SK-N-MC (cell line): ENCODE measurements around the gene GMDS.

Experiments
- DNase-seq: peaks from one replicate; pipeline ENCODE4 v3.0.0-alpha.2; 2011; ENCODE audit warnings: low read depth, low spot score
- H3K27ac ChIP-seq: fragments of 200-600 bp; sonication (generic); 2 replicates; pipeline ENCODE4 v1.5.1; 2016; ENCODE audit warnings: mixed run types
- H3K36me3 ChIP-seq: fragments of 200-600 bp; sonication (generic); 2 replicates; pipeline ENCODE4 v1.6.1; 2017; ENCODE audit warnings: antibody characterized with exemption, low read length, mixed read lengths; ENCODE audit not compliant: insufficient read depth
- H3K4me3 ChIP-seq: fragments of 200-600 bp; sonication (generic); 2 replicates; pipeline ENCODE4 v1.5.1; 2016
- H3K9ac ChIP-seq: fragments of 200-600 bp; sonication (generic); 2 replicates; pipeline ENCODE4 v1.8.0; 2017; ENCODE audit warnings: mixed run types, mixed read lengths; ENCODE audit not compliant: insufficient read length
- H3K9me3 ChIP-seq: fragments of 200-600 bp; sonication (generic); 2 replicates; pipeline ENCODE4 v1.6.1; 2017; ENCODE audit warnings: low read depth, mild to moderate bottlenecking, antibody characterized with exemption, low read length, moderate library complexity, mixed read lengths
- EZH2 ChIP-seq: fragments of 200-600 bp; sonication (generic); IDR thresholded peaks from one replicate; pipeline ENCODE4 v1.6.1; 2017; ENCODE audit warnings: antibody characterized with exemption
- FOXP2 ChIP-seq: optimal IDR thresholded peaks from 2 replicates; pipeline ENCODE3; 2011; ENCODE audit warnings: mild to moderate bottlenecking, moderate library complexity; ENCODE audit not compliant: insufficient read depth; ENCODE audit errors: extremely low read length, control extremely low read depth
- POLR2AphosphoS5 ChIP-seq: IDR thresholded peaks from 2 replicates; pipeline ENCODE4 v1.6.1; 2012; ENCODE audit warnings: mild to moderate bottlenecking, low read depth, low read length, borderline replicate concordance

GMDS gene

DNA sequence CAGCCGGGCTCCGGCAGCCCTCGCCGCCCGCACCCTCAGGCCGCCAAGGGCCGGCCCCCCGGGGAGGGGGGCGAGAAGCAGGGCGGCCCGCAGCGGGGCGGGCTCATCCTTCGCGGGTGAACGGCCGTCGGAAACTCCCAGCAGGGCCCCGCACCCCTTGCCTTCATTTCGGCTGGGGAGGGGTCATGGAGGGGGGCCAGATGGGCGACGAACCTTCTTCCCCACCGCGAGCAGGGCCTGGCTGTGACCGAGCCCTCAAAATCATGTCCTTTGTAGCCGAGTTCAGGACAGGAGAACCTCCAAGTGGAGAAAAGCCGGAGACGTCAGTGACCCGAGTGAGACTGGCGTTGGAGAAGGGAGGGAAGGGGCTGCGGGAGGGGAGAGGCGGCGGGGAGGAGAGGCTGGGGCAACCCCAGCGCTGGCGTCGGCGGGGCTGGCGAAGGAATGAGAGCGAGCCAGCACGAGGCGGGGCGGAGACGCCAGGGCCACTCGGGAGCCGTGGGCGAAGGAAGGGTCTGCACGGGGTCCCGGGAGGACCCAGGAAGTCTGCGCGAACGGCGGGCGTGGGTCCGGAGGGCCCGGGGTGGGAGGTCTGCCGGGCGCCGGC, 636.3 kb downstream of the GMDS start:
- Histone ChIP-seq H3K4me3 (peak overlapping the region; percentile 85), H3K9ac (no peak overlapping the region), H3K9me3 (no peaks in the 10 kb centered on the region), H3K27ac (no peak overlapping the region), H3K36me3 (no peaks in the 10 kb centered on the region)
- no peak for TF ChIP-seq EZH2
- TF ChIP-seq POLR2AphosphoS5 = no peak
- no peak for TF ChIP-seq FOXP2
- DNase-seq = no peak

DNA sequence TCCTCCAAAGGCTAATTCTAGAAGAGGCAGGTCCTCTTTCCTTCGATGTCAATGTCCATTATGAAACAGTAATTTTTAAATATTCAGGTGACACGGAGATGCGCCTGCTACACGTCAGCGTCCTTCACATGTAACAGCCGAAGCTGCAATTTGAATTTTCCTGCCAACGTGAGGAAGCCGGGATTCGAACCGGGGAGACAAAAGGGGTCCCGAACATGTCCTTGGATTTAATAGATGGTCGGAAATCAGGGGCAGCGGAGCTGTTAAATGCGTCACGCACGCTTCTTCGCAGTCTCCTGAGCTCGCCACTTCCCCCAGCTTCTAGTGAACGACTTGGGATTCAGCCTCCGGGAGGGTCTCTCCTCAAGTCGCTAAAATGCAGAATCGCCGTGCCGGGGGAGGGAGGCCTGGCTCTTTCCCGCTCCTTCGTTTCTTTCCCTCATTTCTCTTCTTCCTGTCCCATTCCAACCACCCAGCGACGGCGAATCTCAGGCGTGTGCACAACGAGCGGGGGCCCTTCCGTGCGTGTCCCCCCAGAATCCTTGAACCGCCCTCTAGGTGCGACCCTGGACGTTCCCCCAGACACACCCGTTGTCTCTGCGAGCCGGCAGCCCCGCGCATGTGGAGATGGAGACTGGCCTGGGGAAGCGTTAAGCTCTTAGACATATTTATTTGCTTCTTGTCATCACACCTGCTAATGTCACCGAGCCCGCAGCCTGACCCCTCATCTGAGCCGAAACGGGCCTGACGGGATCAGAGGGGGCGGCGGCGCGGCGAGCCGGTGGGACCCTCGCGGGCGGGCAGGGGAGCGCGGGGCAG, 637.0 kb downstream of the GMDS start:
- no peak overlapping the region for H3K27ac ChIP-seq
- no peaks in the 10 kb centered on the region for H3K36me3 ChIP-seq
- no peak for DNase-seq
- peak overlapping the region; percentile 85 for H3K4me3 ChIP-seq
- H3K9me3 ChIP-seq = no peaks in the 10 kb centered on the region
- no peak for TF ChIP-seq POLR2AphosphoS5
- TF ChIP-seq FOXP2 = no peak
- no peak for TF ChIP-seq EZH2
- no peak overlapping the region for H3K9ac ChIP-seq

DNA sequence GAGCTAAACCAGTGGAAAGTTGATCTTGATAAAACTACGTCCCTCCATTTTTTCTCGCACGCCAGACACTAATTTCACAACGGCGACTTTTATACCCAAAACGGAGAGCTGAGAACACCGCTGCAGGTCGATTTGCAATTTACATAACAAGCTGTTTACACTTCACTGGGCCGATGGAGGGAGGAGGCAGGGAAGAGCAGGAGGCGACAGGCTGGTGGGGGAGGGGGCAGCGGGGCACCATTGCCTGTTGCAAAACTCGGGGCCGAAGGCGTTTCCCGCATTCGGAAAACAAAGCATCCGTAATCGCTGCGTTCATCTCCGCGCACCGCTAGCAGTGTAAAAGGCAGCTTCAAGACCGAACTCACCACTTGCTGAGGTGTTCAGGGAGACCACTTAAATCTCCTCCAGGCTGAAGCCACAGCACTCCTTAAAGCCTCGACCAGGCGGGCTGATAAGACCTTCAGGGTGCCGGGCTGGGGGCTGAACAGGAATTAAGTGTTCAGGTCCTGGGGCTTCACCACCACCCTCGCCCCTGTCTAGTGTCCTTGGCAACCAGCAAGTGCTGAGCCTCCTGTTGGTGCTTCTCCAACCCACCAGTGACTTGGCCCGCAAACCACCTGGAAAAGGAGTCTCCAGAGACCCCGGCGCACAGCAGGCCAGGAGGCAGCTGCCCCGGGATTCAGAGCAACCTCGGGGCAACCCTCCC, 637.7 kb downstream of the GMDS start:
- H3K9ac ChIP-seq = no peak overlapping the region
- no peaks in the 10 kb centered on the region for H3K36me3 ChIP-seq
- TF ChIP-seq POLR2AphosphoS5 (no peak), EZH2 (no peak), FOXP2 (no peak)
- H3K27ac ChIP-seq = no peak overlapping the region
- no peak for DNase-seq
- H3K4me3 ChIP-seq = peak overlapping the region; percentile 85
- H3K9me3 ChIP-seq = no peaks in the 10 kb centered on the region

DNA sequence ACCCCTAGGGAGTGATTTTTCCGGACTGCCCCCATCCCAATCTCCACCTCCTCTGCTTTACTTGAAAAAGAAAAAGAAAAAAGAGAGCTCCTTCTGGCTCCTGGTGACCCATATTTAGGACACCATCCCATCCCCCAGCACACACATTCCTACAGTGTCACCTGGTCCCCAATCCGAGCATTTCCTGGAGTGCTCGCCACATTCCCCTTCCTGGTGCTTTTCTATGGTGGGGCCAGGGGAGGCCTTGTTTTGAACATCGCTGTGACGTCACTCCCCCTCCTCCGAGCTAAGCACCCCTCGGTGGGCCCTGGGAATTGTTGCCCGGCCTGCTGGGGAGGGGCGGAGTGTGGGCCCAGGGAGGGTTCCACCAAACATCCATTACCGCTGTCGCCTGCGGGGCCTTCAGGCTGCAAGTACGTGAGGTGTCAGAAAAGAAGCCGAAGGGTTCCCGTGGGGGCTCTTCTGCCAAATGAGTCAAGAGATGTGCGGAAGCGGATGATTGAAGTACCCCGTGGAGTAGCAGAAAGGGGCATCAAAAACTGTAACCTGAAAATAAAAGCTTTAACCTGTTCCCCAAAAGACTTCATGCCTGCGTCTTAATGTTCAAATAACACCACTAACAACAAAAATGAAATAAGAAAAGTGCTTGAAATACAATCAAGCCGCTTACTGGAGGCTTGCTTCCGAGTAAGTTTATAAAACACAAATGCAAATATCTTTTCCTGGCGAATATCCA, 638.5 kb downstream of the GMDS start:
- no peak overlapping the region for H3K9ac ChIP-seq
- H3K36me3 ChIP-seq = no peaks in the 10 kb centered on the region
- no peak overlapping the region for H3K27ac ChIP-seq
- peak overlapping the region; percentile 85 for H3K4me3 ChIP-seq
- TF ChIP-seq FOXP2 = no peak
- TF ChIP-seq EZH2 = no peak
- no peak for TF ChIP-seq POLR2AphosphoS5
- H3K9me3 ChIP-seq = no peaks in the 10 kb centered on the region
- DNase-seq = no peak

DNA sequence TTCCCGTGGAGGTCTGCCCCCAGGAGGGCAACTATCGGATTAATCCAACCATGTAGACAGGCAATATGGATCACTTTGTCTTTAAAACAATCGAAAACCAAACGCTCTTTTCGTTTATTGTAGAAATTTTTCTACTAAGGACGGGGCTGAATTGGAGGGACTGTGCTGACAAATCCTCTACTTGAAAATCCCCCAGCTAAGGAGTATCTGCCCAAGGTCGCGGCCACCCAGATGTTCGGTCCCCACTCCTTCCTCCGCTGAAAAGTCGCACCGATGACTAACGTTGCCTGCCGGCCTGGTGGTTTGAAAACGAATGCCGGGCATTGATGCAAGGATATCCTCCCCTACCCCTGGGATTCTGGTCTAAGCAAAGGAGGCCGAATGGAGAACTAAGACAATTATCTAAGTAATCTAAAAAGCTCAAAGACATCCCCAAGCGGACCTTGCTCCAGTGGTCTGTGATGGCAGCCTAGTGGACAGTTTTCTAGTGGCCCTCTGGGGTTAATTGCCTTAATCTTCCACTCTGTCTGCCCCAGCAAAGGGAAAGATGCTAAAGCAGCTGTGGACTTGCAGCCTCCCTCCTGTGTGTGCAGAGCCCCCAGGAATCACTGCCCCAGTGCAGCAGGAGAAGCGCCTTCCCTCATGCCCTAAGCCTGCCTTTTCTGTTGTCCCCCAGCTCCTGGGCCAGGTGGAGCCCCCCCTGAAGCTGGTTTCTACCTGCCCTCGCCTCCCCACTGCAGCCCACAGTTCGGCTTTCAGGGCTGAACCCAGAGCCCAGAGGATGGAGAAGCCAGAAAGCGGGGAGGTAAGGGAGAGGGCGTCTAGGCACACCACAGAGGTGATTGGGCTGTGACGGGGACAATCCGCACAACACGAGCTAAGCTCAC, 639.3 kb downstream of the GMDS start:
- no peak for TF ChIP-seq FOXP2
- DNase-seq = no peak
- Histone ChIP-seq H3K9me3 (no peaks in the 10 kb centered on the region), H3K4me3 (no peak overlapping the region), H3K9ac (no peak overlapping the region), H3K27ac (no peak overlapping the region), H3K36me3 (no peaks in the 10 kb centered on the region)

DNA sequence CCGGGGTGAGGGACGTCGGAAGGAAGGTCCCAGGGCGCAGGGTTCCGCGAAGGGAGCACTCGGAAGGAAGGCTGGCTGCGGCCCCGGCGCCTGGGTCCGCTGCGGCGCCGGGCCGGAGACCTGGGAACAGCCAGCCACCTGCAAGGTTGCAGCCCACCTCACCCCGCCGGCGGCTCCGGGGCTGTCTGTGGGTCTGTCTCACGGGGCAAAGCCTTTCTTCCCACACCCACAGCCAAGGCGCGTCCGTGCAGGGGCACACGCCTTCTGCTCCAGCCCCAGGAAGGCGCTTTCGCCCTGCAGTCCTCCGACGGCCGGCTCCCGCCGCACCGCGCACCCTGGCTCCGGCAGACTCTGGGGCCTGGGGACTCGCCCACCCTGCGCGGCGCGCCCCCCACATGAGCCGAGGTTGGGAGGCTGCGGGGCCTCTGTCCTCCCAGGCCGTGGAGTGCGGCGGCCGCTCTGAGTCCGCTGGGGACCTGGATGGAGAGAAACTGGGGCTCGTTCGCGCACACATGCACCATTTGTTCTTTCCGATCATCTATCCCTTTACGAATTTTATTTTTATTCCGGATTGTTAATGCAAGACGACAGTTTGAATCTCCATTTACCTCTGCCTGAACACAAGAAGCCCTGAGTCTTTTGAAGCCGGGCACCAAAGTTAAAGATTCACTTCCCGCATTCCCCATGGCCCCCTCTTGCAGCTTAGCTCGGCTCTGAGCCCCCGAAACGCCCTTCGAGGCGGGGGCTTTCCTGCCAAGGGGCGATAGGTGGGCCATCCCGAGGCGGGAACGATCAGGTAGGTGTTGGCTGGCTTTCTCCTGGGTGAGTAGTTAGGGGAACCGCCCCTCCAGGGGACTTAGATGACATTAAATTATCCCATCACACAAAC, 640.2 kb downstream of the GMDS start:
- Histone ChIP-seq H3K27ac (no peak overlapping the region), H3K36me3 (no peaks in the 10 kb centered on the region), H3K9me3 (no peaks in the 10 kb centered on the region), H3K9ac (no peak overlapping the region), H3K4me3 (peak overlapping the region; percentile 73)
- no peak for TF ChIP-seq EZH2
- no peak for TF ChIP-seq FOXP2
- no peak for TF ChIP-seq POLR2AphosphoS5
- no peak for DNase-seq
